Activated CD4-positive, alpha-beta T cell treated with anti-CD3 and anti-CD28 coated beads, Interleukin-2, amount 10 ng/mL, durations not matched to agents 7 days and 5 days (primary cell): Measurements from ENCODE around the gene FRMD8. TPM values are rescaled to one million over a fixed set of nuclear protein-coding genes. Genes with fewer than 3 reads are reported as not detected.

Experiments used
- CTCF ChIA-PET: fragments of 350-600 bp; sonication (Branson Sonifier 250); formaldehyde crosslinking; loops from one replicate; lab custom pipeline; 2021; ENCODE audit warnings: antibody characterized with exemption; lab: Charles Lee
- POLR2A ChIA-PET: fragments of 350-600 bp; sonication (Branson Sonifier 250); formaldehyde crosslinking; loops from one replicate; lab custom pipeline; 2021; ENCODE audit warnings: antibody characterized with exemption; lab: Charles Lee
- DNase-seq: peaks from one replicate; pipeline ENCODE4 v3.0.0-alpha.2; 2020
- H3K27ac Mint-ChIP-seq: one replicate; pipeline ENCODE4 v1.8.0; 2021; ENCODE audit warnings: mild to moderate bottlenecking, moderate library complexity, mixed read lengths
- H3K27me3 Mint-ChIP-seq: one replicate; pipeline ENCODE4 v1.8.0; 2021; ENCODE audit warnings: mixed read lengths
- H3K36me3 Mint-ChIP-seq: one replicate; pipeline ENCODE4 v1.8.0; 2021; ENCODE audit warnings: low read depth, mixed read lengths
- H3K4me1 Mint-ChIP-seq: one replicate; pipeline ENCODE4 v1.8.0; 2021; ENCODE audit warnings: mixed read lengths
- H3K4me3 Mint-ChIP-seq: one replicate; pipeline ENCODE4 v1.8.0; 2021; ENCODE audit warnings: mild to moderate bottlenecking, moderate library complexity, mixed read lengths
- H3K9me3 Mint-ChIP-seq: one replicate; pipeline ENCODE4 v1.8.0; 2021; ENCODE audit warnings: mixed read lengths
- total RNA-seq, 2 experiments: library from RNA; stranded (reverse); gene quantifications; one replicate each; pipeline ENCODE4 v1.2.3, GENCODE V29; 2021

The FRMD8 gene
- total RNA-seq, 2 experiments from 2014 or later = 49.5 to 52.1 TPM

DNA sequence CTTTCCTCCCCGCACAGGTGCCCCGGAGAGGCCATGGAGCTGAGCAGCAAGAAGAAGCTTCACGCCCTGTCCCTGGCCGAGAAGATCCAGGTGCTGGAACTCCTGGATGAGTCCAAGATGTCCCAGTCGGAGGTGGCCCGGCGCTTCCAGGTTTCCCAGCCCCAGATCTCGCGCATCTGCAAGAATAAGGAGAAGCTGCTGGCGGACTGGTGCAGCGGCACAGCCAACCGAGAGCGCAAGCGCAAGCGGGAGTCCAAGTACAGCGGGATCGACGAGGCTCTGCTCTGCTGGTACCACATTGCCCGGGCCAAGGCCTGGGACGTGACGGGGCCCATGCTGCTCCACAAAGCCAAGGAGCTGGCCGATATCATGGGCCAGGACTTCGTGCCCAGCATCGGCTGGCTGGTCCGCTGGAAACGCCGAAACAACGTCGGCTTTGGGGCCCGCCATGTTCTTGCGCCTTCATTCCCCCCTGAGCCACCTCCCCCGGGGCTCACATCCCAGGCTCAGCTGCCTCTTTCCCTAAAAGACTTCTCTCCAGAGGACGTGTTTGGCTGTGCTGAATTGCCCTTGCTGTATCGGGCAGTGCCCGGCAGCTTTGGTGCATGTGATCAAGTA, 30.6 kb upstream of the FRMD8 start:
- peak overlapping the region; percentile 85 for H3K4me3 Mint-ChIP-seq
- ChIA-PET POLR2A (no interaction called here), CTCF (interaction anchor here (0.7 to 1.3 kb wide), 7 partner anchors 9 to 214 kb away, joined by 3 to 4 read pairs (median 3); partner anchors contain the start of gene ZNRD2)
- DNase-seq = no peak
- peak overlapping the region; percentile 68 for H3K27ac Mint-ChIP-seq
- no peaks in the 10 kb centered on the region for H3K9me3 Mint-ChIP-seq
- peaks cover 10% of the 10 kb centered on the region for H3K36me3 Mint-ChIP-seq
- peaks cover 4% of the 10 kb centered on the region for H3K27me3 Mint-ChIP-seq
- peaks cover 16% of the 10 kb centered on the region for H3K4me1 Mint-ChIP-seq

DNA sequence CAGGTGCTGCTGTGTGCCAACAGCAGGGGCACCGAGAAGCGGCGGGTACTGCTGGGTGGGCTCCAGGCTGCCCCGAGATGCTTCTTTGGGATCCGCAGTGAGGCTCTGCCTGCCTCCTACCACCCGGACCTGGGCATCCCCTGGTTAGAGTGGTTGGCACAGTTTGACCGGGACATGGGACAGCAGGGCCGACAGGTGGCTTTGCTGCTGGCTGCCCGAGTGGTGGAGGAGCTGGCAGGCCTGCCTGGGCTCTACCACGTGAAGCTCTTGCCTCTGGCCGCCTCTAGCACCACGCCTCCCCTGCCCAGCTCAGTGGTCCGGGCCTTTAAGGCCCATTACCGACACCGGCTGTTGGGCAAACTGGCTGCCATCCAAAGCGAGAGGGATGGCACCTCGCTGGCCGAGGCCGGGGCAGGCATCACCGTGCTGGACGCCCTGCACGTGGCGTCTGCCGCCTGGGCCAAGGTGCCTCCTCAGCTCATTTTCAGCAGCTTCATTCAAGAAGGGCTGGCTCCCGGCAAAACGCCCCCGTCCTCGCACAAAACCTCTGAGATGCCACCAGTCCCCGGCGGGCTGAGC, 30.0 kb upstream of the FRMD8 start:
- ChIA-PET POLR2A (no interaction called here), CTCF (interaction anchor here (0.7 to 1.3 kb wide), 4 partner anchors 10 to 150 kb away, joined by 3 to 4 read pairs (median 3); no protein-coding TSS in a partner anchor)
- H3K36me3 Mint-ChIP-seq = peaks cover 8% of the 10 kb centered on the region
- no peak overlapping the region for H3K27ac Mint-ChIP-seq
- peak overlapping the region; percentile 51 for H3K4me3 Mint-ChIP-seq
- no peaks in the 10 kb centered on the region for H3K9me3 Mint-ChIP-seq
- DNase-seq = no peak
- H3K4me1 Mint-ChIP-seq = peaks cover 16% of the 10 kb centered on the region
- H3K27me3 Mint-ChIP-seq = peaks cover 4% of the 10 kb centered on the region

GRCh38 chr11:65357856-65358356, 28.5 kb upstream of the FRMD8 start:
- no peak for DNase-seq
- H3K36me3 Mint-ChIP-seq = no peaks in the 10 kb centered on the region
- ChIA-PET POLR2A (interaction anchor here (0.6 kb wide), 1 partner anchor 142 kb away, joined by 3 read pairs; no protein-coding TSS in a partner anchor), CTCF (interaction anchor here (0.6 to 1.2 kb wide), 11 partner anchors 28 to 489 kb away, joined by 3 to 4 read pairs (median 3); partner anchors contain the start of gene CDC42EP2)
- H3K27me3 Mint-ChIP-seq = peaks cover 4% of the 10 kb centered on the region
- H3K9me3 Mint-ChIP-seq = no peaks in the 10 kb centered on the region
- no peak overlapping the region for H3K27ac Mint-ChIP-seq
- peaks cover 24% of the 10 kb centered on the region for H3K4me1 Mint-ChIP-seq
- no peak overlapping the region for H3K4me3 Mint-ChIP-seq

- ChIA-PET CTCF (interaction anchor here (0.8 to 1.3 kb wide), 4 partner anchors 14 to 178 kb away, joined by 3 to 5 read pairs (median 4); no protein-coding TSS in a partner anchor), POLR2A (no interaction called here)
- Mint-ChIP-seq H3K36me3 (no peaks in the 10 kb centered on the region), H3K4me3 (no peak overlapping the region), H3K27me3 (no peaks in the 10 kb centered on the region), H3K27ac (peak overlapping the region; percentile 32), H3K9me3 (no peaks in the 10 kb centered on the region), H3K4me1 (peaks cover 14% of the 10 kb centered on the region)
- DNase-seq = no peak
These were observed 24.0 kb upstream of the FRMD8 start for GRCh38 chr11:65362320-65362931.

DNA sequence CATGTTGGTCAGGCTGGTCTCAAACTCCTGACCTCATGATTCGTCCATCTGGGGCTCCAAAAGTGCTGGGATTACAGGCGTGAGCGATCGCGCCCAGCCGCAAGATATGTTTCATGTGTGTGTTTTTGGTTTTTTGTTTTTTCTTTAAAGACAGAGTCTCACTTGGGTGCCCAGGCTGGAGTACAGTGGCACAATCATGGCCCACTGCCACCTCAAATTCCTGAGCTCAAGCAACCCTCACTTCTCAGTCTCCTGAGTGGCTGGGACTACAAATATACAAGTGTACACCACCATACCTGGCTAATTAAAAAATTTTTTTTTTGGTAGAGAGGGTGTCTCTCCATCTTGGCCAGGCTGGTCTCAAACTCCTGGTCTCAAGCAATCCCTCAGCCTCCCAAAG, 23.5 kb upstream of the FRMD8 start:
- POLR2A ChIA-PET = no interaction called here

DNA sequence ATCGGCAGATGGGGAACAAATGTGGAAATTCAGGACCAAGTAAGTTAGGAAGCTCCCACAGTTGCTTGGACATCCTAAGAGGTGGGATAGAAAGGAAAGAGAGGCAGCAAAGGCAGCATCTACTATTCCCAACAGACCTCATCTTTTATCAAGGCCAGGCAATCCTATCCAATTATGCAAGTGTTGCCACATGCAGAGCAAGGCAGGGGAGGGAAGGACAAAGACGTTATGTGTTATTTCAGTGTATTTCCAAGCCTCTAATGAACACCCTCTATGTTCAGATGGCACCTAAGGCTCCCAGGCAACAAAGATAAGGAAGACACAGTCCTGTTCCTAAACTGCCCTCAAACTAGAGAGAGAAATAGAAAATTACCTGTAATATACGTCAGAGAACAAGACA, 22.7 kb upstream of the FRMD8 start:
- no peaks in the 10 kb centered on the region for H3K36me3 Mint-ChIP-seq
- ChIA-PET POLR2A (no interaction called here), CTCF (no interaction called here)
- H3K9me3 Mint-ChIP-seq = no peaks in the 10 kb centered on the region
- no peak overlapping the region for H3K4me3 Mint-ChIP-seq
- H3K27me3 Mint-ChIP-seq = no peaks in the 10 kb centered on the region
- no peak for DNase-seq
- no peak overlapping the region for H3K27ac Mint-ChIP-seq
- peaks cover 14% of the 10 kb centered on the region for H3K4me1 Mint-ChIP-seq

More for the DNA sequence above, 23.5 kb upstream of the FRMD8 start:
- Mint-ChIP-seq H3K4me1 (peaks cover 14% of the 10 kb centered on the region), H3K9me3 (no peaks in the 10 kb centered on the region), H3K36me3 (no peaks in the 10 kb centered on the region), H3K4me3 (no peak overlapping the region), H3K27ac (peak overlapping the region; percentile 31), H3K27me3 (no peaks in the 10 kb centered on the region)
- CTCF ChIA-PET = interaction anchor here (0.6 to 1.3 kb wide), 3 partner anchors 15 to 53 kb away, joined by 3 to 5 read pairs (median 3); no protein-coding TSS in a partner anchor
- no peak for DNase-seq

DNA sequence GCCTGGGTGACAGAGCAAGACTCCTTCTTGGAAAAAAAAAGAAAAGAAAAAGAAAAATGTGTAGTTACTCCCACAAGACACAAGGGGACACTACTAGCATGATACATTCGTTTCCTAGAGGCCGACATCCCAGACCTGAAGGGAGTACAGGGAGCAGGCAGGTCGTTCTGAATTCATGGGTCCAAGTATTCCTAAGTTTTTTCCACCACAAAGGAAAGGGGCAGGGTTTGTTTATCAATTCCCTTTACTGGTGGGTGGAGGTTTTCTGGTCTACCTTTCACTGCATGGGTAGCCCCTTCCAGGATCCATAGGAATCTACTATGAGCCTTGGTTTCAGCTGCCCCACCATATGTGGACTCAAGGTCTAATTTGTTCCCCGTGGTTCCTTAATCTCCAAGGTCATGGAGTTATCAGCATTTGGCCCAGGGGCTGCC, 20.1 kb upstream of the FRMD8 start:
- POLR2A ChIA-PET = no interaction called here
- DNase-seq = peak; percentile 49

GRCh38 chr11:65370659-65371049, 15.8 kb upstream of the FRMD8 start:
- ChIA-PET CTCF (interaction anchor here (0.6 to 1.8 kb wide), 8 partner anchors 8 to 258 kb away, joined by 3 to 6 read pairs (median 4); partner anchors contain the start of gene FAM89B), POLR2A (no interaction called here)
- no peak for DNase-seq
- Mint-ChIP-seq H3K27me3 (no peaks in the 10 kb centered on the region), H3K36me3 (no peaks in the 10 kb centered on the region), H3K4me1 (peaks cover 4% of the 10 kb centered on the region), H3K4me3 (no peak overlapping the region), H3K27ac (no peak overlapping the region), H3K9me3 (no peaks in the 10 kb centered on the region)

More for the DNA sequence above, 20.1 kb upstream of the FRMD8 start:
- no peak overlapping the region for H3K4me3 Mint-ChIP-seq
- CTCF ChIA-PET = interaction anchor here (1.2 kb wide), 1 partner anchor 38 kb away, joined by 3 read pairs; no protein-coding TSS in a partner anchor
- H3K27ac Mint-ChIP-seq = no peak overlapping the region
- H3K27me3 Mint-ChIP-seq = no peaks in the 10 kb centered on the region
- H3K9me3 Mint-ChIP-seq = no peaks in the 10 kb centered on the region
- peaks cover 14% of the 10 kb centered on the region for H3K4me1 Mint-ChIP-seq
- no peaks in the 10 kb centered on the region for H3K36me3 Mint-ChIP-seq

- POLR2A ChIA-PET = no interaction called here
- CTCF ChIA-PET = interaction anchor here (0.5 to 4.0 kb wide), 3 partner anchors 42 to 137 kb away, joined by 4 to 20 read pairs (median 6); no protein-coding TSS in a partner anchor
- Mint-ChIP-seq H3K27ac (no peak overlapping the region), H3K27me3 (no peaks in the 10 kb centered on the region), H3K4me3 (no peak overlapping the region), H3K4me1 (no peaks in the 10 kb centered on the region), H3K36me3 (no peaks in the 10 kb centered on the region), H3K9me3 (no peaks in the 10 kb centered on the region)
- DNase-seq = no peak
These were observed 12.4 kb upstream of the FRMD8 start for GRCh38 chr11:65373839-65374580.

DNA sequence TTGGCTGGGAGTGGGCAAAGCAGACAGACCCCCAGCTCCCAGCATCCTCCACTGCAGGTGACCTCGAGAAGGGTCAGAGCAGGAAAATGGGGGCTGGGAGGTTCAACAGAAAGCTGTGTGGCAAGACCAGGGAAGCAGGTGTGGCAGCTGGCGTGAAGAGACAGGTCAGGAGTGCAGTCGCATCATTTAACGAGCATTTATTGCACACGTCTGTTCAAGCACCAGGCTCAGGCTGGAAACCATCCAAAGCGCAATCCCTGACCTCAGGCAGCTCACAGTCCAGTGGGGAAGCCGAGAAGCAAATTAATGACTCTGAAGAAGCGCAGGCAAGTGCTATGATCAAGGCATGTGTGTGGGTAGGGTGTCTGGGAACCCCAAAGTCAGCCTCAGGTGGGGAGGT, 11.4 kb upstream of the FRMD8 start:
- no peaks in the 10 kb centered on the region for H3K27me3 Mint-ChIP-seq
- H3K36me3 Mint-ChIP-seq = no peaks in the 10 kb centered on the region
- no peak overlapping the region for H3K27ac Mint-ChIP-seq
- no peak for DNase-seq
- H3K4me1 Mint-ChIP-seq = peaks cover 1% of the 10 kb centered on the region
- no peak overlapping the region for H3K4me3 Mint-ChIP-seq
- H3K9me3 Mint-ChIP-seq = no peaks in the 10 kb centered on the region
- POLR2A ChIA-PET = interaction anchor here (0.6 kb wide), 2 partner anchors 32 to 544 kb away, joined by 3 to 4 read pairs; no protein-coding TSS in a partner anchor
- CTCF ChIA-PET = interaction anchor here (1.9 to 4.0 kb wide), 2 partner anchors 41 to 136 kb away, joined by 6 to 20 read pairs; no protein-coding TSS in a partner anchor

DNA sequence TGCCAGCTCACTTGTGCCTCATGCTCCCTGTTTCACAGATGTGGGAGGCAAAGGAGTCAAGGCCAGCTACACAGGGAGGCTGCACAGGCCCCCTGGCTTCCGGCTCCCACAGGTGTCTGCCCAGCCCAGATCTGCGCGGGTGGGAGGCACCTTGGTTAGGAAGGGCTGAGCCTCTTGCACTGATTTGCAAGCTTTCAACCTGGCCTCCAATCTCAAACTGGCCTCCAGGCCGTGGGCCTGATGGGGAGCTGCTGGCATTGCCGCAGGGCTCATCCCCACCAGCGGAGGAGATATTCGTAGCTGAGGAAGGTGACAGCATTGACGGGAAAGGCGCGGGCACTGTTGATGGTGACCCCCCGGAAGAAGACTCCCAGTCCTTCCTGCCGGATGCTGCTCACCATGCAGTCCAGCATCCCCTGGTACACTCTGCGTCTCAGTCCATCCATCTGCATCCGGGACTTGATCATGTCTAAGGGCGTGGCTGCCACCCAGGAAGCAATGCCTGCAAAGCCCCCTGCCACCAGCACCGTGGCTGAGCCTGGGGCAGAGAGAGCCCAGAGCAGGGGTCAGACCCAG, 10.2 kb upstream of the FRMD8 start:
- CTCF ChIA-PET = interaction anchor here (0.6 to 4.0 kb wide), 4 partner anchors 16 to 136 kb away, joined by 3 to 20 read pairs (median 4); no protein-coding TSS in a partner anchor
- no peak overlapping the region for H3K4me3 Mint-ChIP-seq

More for the DNA sequence above, 10.2 kb upstream of the FRMD8 start:
- DNase-seq = no peak
- POLR2A ChIA-PET = interaction anchor here (0.7 kb wide), 1 partner anchor 93 kb away, joined by 7 read pairs; no protein-coding TSS in a partner anchor
- Mint-ChIP-seq H3K9me3 (no peaks in the 10 kb centered on the region), H3K27ac (no peak overlapping the region), H3K27me3 (no peaks in the 10 kb centered on the region), H3K36me3 (no peaks in the 10 kb centered on the region), H3K4me1 (peaks cover 9% of the 10 kb centered on the region)
